CD8-positive, alpha-beta memory T cell (primary cell): ENCODE measurements around the gene APAF1. TPM values are rescaled to one million over a fixed set of nuclear protein-coding genes. Genes with fewer than 3 reads are reported as not detected.

Source experiments
- CTCF ChIA-PET: fragments of 350-600 bp; sonication (Branson Sonifier 250); formaldehyde crosslinking; loops from one replicate; lab custom pipeline; 2021; ENCODE audit warnings: antibody characterized with exemption; lab: Charles Lee
- POLR2A ChIA-PET: fragments of 350-600 bp; sonication (Branson Sonifier 250); formaldehyde crosslinking; loops from one replicate; lab custom pipeline; 2021; ENCODE audit warnings: antibody characterized with exemption; lab: Charles Lee
- DNase-seq, 5 donors: peaks; one replicate each; pipeline versions ENCODE4 v3.0.0 to v3.0.0-alpha.2; 2020 to 2022; ENCODE audit warnings: mixed read lengths in 1 of 5
- H3K27ac ChIP-seq: one replicate; pipeline ENCODE4 v1.7.0; 2013; ENCODE audit warnings: low read depth, mild to moderate bottlenecking, low read length, moderate library complexity
- H3K27me3 ChIP-seq: 2 replicates; pipeline ENCODE4 v1.7.0; 2013; ENCODE audit warnings: low read length, mild to moderate bottlenecking; ENCODE audit not compliant: insufficient read depth, poor library complexity, severe bottlenecking
- H3K36me3 ChIP-seq: 2 replicates; pipeline ENCODE4 v1.7.0; 2013; ENCODE audit warnings: mild to moderate bottlenecking, low read length, moderate library complexity; ENCODE audit not compliant: insufficient read depth
- H3K4me1 ChIP-seq: 2 replicates; pipeline ENCODE4 v1.7.0; 2013; ENCODE audit warnings: mild to moderate bottlenecking, low read length, moderate library complexity; ENCODE audit not compliant: insufficient read depth
- H3K4me3 ChIP-seq: 2 replicates; pipeline ENCODE4 v1.7.0; 2013; ENCODE audit warnings: mild to moderate bottlenecking, low read length
- H3K9me3 ChIP-seq: 2 replicates; pipeline ENCODE4 v1.7.0; 2013; ENCODE audit warnings: mild to moderate bottlenecking, low read length
- H3K27ac Mint-ChIP-seq, 8 donors: one replicate each; pipeline ENCODE4 v1.8.0; 2020 to 2021; ENCODE audit warnings: mixed read lengths in 8 of 8, mild to moderate bottlenecking in 6 of 8, inconsistent platforms in 3 of 8, moderate library complexity in 3 of 8
- H3K27me3 Mint-ChIP-seq, 2 donors: one replicate each; pipeline ENCODE4 v1.8.0; 2020 to 2021; ENCODE audit warnings: mixed read lengths in 2 of 2, mild to moderate bottlenecking in 1 of 2, moderate library complexity in 1 of 2
- H3K36me3 Mint-ChIP-seq, 3 donors: one replicate each; pipeline ENCODE4 v1.8.0; 2020 to 2021; ENCODE audit warnings: mixed read lengths in 3 of 3, inconsistent platforms in 1 of 3, mild to moderate bottlenecking in 1 of 3
- H3K4me1 Mint-ChIP-seq, 3 donors: one replicate each; pipeline ENCODE4 v1.8.0; 2020 to 2021; ENCODE audit warnings: mixed read lengths in 3 of 3, inconsistent platforms in 1 of 3, mild to moderate bottlenecking in 1 of 3
- H3K4me3 Mint-ChIP-seq, 7 donors: one replicate each; pipeline ENCODE4 v1.8.0; 2020 to 2021; ENCODE audit warnings: mixed read lengths in 7 of 7, mild to moderate bottlenecking in 6 of 7, moderate library complexity in 4 of 7, inconsistent platforms in 2 of 7
- H3K9me3 Mint-ChIP-seq, 5 donors: one replicate each; pipeline ENCODE4 v1.8.0; 2020 to 2022; ENCODE audit warnings: mixed read lengths in 5 of 5, mild to moderate bottlenecking in 3 of 5, moderate library complexity in 2 of 5, inconsistent platforms in 1 of 5
- polyA plus RNA-seq: library from polyadenylated mRNA; unstranded; fragments of 300-500 nt; fragmentation: Illumina TruSeq; gene quantifications from one replicate; pipeline ENCODE4 v1.2.3, GENCODE V29; 2021
- total RNA-seq, 2 experiments: library from RNA; stranded (reverse); gene quantifications; one replicate each; pipeline ENCODE4 v1.2.3, GENCODE V29; 2021

Gene APAF1
- total and polyA plus RNA-seq, 3 experiments from 2014 or later: 11.1 to 14.6 (median 13.9) TPM

DNA sequence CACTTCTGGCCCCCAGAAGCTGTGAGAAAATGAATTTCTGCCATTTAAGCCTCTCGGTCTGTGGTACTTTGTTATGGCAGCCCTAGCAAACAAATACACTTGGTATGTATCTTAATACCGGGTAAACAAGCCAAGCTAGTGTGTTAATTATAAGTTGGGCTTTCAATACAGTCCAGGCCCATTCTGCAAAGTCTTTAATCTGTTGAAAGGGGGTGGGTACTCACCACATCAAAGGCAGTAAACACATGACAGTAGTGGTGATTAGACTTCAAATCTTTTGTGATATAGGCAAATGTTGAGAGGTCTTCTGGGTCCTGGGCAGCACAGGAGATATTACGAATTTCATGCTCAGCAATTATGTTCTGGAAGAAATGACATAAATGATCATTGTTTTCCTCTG is 127.7 kb downstream of the APAF1 start:
- Histone ChIP-seq H3K4me1 (no peaks in the 10 kb centered on the region), H3K9me3 (no peaks in the 10 kb centered on the region), H3K27me3 (no peaks in the 10 kb centered on the region), H3K36me3 (no peaks in the 10 kb centered on the region), H3K4me3 (no peak overlapping the region), H3K27ac (no peak overlapping the region)
- Mint-ChIP-seq H3K4me1 (no peaks in the 10 kb centered on the region), H3K9me3 (peaks cover 0 to 3% (median 0%) of the 10 kb centered on the region in 5 donors), H3K27me3 (peaks cover under 1 to 3% of the 10 kb centered on the region in 2 donors), H3K36me3 (no peaks in the 10 kb centered on the region), H3K27ac (no peak overlapping the region), H3K4me3 (no peak overlapping the region)
- POLR2A ChIA-PET: no interaction called here
- DNase-seq: no peak
- CTCF ChIA-PET: no interaction called here

DNA sequence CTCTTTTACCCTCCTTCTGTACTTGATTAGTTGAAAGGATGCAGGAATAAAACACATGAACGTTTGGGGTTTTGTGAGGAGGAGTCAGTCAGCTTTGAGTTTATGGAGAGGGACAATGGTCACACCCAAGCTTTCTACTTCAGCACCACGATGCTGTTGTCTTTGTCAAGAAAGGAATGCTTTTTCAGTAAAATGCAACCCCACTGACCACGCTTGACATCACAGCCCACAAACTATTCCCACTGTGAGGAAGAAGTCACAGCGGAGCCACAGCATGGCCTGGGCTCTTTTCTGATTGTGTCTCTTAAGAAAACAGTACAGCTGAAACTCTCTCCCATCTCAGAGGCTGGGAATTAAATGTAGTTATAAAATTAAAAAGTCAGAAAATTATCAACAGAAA is 135.2 kb downstream of the APAF1 start:
- Histone ChIP-seq H3K36me3 (no peaks in the 10 kb centered on the region), H3K27me3 (no peaks in the 10 kb centered on the region), H3K9me3 (no peaks in the 10 kb centered on the region), H3K27ac (no peak overlapping the region), H3K4me1 (no peaks in the 10 kb centered on the region), H3K4me3 (no peak overlapping the region)
- CTCF ChIA-PET: no interaction called here
- H3K27me3 Mint-ChIP-seq: peaks cover 6 to 30% of the 10 kb centered on the region in 2 donors
- no peak overlapping the region for H3K4me3 Mint-ChIP-seq
- no peak for DNase-seq
- H3K9me3 Mint-ChIP-seq: no peaks in the 10 kb centered on the region
- POLR2A ChIA-PET: no interaction called here
- no peaks in the 10 kb centered on the region for H3K36me3 Mint-ChIP-seq
- H3K4me1 Mint-ChIP-seq: no peaks in the 10 kb centered on the region
- no peak overlapping the region for H3K27ac Mint-ChIP-seq

DNA sequence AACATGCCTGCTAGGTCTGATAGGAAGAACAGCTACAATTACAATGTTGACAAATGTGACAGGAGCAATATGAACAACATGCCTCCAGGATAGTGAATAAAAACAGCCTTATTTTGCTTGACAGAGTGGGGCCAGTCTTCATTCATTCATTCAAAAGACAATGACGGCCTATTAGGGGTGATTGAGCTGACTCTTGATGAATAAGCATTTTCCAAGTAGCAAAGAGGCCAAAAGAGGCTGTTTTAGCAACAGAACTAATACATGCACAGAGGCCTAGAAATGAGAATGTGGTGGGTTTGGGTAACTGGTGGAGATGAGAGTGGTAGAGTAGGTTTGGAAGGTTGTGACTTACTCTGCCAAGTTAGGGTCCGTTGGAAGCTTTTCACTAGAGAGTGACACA is 138.3 kb downstream of the APAF1 start:
- POLR2A ChIA-PET: no interaction called here
- CTCF ChIA-PET: no interaction called here
- Histone ChIP-seq H3K27me3 (no peaks in the 10 kb centered on the region), H3K36me3 (no peaks in the 10 kb centered on the region), H3K4me3 (no peak overlapping the region), H3K9me3 (no peaks in the 10 kb centered on the region), H3K27ac (no peak overlapping the region), H3K4me1 (no peaks in the 10 kb centered on the region)
- Mint-ChIP-seq H3K4me1 (no peaks in the 10 kb centered on the region), H3K27ac (no peak overlapping the region), H3K36me3 (no peaks in the 10 kb centered on the region), H3K4me3 (no peak overlapping the region), H3K9me3 (no peaks in the 10 kb centered on the region), H3K27me3 (peaks cover 6 to 41% of the 10 kb centered on the region in 2 donors)
- no peak for DNase-seq

Other genes with a start within 250 kb of the APAF1 start
- 100 to 1,000 TPM; 260 to 274 TPM for gene TMPO, start 129.7 kb upstream of the APAF1 start, total RNA-seq
- 42.0 TPM for gene TMPO, start 129.7 kb upstream of the APAF1 start, polyA plus RNA-seq
- 100 to 1,000 TPM; 668 to 674 TPM for gene SLC25A3, start 51.6 kb upstream of the APAF1 start, total RNA-seq
- 310 TPM for gene SLC25A3, start 51.6 kb upstream of the APAF1 start, polyA plus RNA-seq
- gene IKBIP, start 502 bp upstream of the APAF1 start, total RNA-seq: 10 to 100 TPM; 29.4 to 30.4 TPM
- 9.4 TPM for gene IKBIP, start 502 bp upstream of the APAF1 start, polyA plus RNA-seq